Measurements from ENCODE around the gene RNU6-1. TPM values are rescaled to one million over a fixed set of nuclear protein-coding genes. Genes with fewer than 3 reads are reported as not detected.

RNU6-1 gene
- total RNA-seq, 1 donor from 2014 or later, result not detected

GRCh38 chr15:67821784-67822440 lies 17.9 kb downstream of the RNU6-1 start:
- Histone ChIP-seq H3K36me3 (no peaks in the 10 kb centered on the region), H3K27me3 (peaks cover 46% of the 10 kb centered on the region), H3K4me1 (peaks cover 0 to 13% of the 10 kb centered on the region in 2 donors), H3K9me3 (no peaks in the 10 kb centered on the region), H3K27ac (no peak overlapping the region), H3K4me3 (no peak overlapping the region)
- TF ChIP-seq, protein P1, sequence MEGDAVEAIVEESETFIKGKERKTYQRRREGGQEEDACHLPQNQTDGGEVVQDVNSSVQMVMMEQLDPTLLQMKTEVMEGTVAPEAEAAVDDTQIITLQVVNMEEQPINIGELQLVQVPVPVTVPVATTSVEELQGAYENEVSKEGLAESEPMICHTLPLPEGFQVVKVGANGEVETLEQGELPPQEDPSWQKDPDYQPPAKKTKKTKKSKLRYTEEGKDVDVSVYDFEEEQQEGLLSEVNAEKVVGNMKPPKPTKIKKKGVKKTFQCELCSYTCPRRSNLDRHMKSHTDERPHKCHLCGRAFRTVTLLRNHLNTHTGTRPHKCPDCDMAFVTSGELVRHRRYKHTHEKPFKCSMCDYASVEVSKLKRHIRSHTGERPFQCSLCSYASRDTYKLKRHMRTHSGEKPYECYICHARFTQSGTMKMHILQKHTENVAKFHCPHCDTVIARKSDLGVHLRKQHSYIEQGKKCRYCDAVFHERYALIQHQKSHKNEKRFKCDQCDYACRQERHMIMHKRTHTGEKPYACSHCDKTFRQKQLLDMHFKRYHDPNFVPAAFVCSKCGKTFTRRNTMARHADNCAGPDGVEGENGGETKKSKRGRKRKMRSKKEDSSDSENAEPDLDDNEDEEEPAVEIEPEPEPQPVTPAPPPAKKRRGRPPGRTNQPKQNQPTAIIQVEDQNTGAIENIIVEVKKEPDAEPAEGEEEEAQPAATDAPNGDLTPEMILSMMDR (IDR thresholded peaks at IDR 0.05), result no peak
- intact Hi-C loops (cut with DNase I), result no loop called here
- DNase-seq (ENCODE audit: low spot score in 2 of 2), result no peak

DNA sequence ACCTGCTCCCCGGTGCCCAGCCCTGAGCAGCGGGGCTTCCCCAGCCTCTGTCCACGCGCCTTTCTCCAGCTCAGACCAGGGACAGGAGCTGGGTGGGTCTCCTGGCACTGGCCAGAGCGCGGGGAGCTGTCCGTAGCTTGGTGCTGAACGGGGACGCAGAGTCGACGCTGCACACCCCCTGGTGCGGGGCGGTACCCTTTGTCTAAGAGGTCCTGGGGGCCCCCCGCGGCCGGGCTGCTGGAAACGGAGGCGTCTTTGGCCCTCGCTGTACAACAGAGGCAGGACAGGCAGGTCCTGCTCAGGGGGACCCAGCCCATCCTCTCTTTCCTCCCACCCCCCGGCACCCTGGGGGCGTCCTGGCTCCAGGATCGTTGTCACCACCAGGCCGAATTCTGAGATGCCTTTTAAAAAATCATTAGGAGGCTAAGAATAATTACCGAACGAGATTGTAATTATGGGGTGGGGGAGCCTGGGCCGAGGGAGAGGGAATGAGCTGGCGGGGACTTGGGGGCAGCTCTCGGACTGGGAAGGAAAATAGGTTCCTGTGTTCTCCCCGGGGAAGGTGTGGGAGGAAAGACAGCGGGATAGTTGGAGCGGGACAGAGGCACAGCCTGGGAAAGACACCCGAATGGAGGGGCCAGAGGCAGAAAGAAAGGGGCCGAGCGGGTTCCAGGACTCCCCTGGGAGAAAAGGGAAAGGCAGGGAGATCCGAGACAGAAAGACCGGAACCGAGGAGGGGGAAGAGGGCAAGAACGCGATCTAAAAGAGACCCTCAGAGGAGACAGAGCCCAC lies 18.7 kb downstream of the RNU6-1 start:
- no peak overlapping the region for H3K4me3 ChIP-seq
- intact Hi-C loops (cut with DNase I), result no loop called here
- no peaks in the 10 kb centered on the region for H3K36me3 ChIP-seq
- no peaks in the 10 kb centered on the region for H3K9me3 ChIP-seq
- no peak overlapping the region for H3K27ac ChIP-seq
- peaks cover 39% of the 10 kb centered on the region for H3K27me3 ChIP-seq
- TF ChIP-seq, protein P1 (IDR thresholded peaks at IDR 0.05), result no peak
- no peak for DNase-seq (ENCODE audit: low spot score in 2 of 2)
- peaks cover 0 to 9% of the 10 kb centered on the region in 2 donors for H3K4me1 ChIP-seq

- intact Hi-C loops (cut with DNase I), result no loop called here
- no peak for DNase-seq (ENCODE audit: low spot score in 2 of 2)
- H3K4me1 ChIP-seq, result peaks cover 0 to 4% of the 10 kb centered on the region in 2 donors
These were observed 19.5 kb downstream of the RNU6-1 start for GRCh38 chr15:67820122-67820991.

DNA sequence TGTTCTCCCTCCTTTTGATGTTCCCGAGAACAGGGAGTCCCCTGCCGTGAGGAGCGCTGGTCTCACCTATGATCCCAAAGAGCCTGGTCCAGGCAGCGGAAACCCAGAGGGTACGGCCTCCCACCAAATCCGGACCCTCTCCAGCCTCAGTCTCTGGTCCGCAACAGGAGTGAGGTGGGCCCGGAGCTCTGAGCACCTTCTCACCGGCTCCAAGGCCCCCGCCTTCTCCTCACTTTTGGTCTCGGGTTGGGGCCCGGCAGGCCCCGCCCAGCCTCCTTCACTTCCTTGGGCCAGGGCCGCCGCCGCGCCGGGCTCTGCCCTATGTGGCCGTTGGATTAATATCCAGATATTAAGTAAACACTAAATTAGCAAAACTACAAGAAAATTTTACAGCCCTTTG lies 20.2 kb downstream of the RNU6-1 start:
- Histone ChIP-seq H3K4me3 (no peak overlapping the region), H3K27ac (no peak overlapping the region), H3K9me3 (peaks cover 0 to 6% of the 10 kb centered on the region in 2 donors), H3K4me1 (no peaks in the 10 kb centered on the region), H3K27me3 (peaks cover 35% of the 10 kb centered on the region), H3K36me3 (no peaks in the 10 kb centered on the region)
- intact Hi-C loops (cut with DNase I), result no loop called here
- DNase-seq (ENCODE audit: low spot score in 2 of 2), result no peak
- TF ChIP-seq, protein P1 (IDR thresholded peaks at IDR 0.05), result no peak

More at GRCh38 chr15:67820122-67820991, 19.5 kb downstream of the RNU6-1 start:
- Histone ChIP-seq H3K9me3 (peaks cover 0 to 5% of the 10 kb centered on the region in 2 donors), H3K4me3 (no peak overlapping the region), H3K36me3 (no peaks in the 10 kb centered on the region), H3K27me3 (peaks cover 37% of the 10 kb centered on the region), H3K27ac (no peak overlapping the region)
- TF ChIP-seq, protein P1 (IDR thresholded peaks at IDR 0.05), result no peak

GRCh38 chr15:67818464-67818863 lies 21.4 kb downstream of the RNU6-1 start:
- no peak for DNase-seq (ENCODE audit: low spot score in 2 of 2)
- H3K4me3 ChIP-seq, result no peak overlapping the region
- H3K4me1 ChIP-seq, result no peaks in the 10 kb centered on the region
- peaks cover 23% of the 10 kb centered on the region for H3K27me3 ChIP-seq
- H3K27ac ChIP-seq, result no peak overlapping the region
- H3K36me3 ChIP-seq, result no peaks in the 10 kb centered on the region
- intact Hi-C loops (cut with DNase I), result no loop called here
- H3K9me3 ChIP-seq, result peaks cover 0 to 6% of the 10 kb centered on the region in 2 donors
- TF ChIP-seq, protein P1 (IDR thresholded peaks at IDR 0.05), result no peak
